Inflammatory macrophage (primary cell): Measurements from ENCODE around the gene S100PBP.

Experiments
- DNase-seq, 2 donors: peaks; one replicate each; pipeline ENCODE4 v3.0.0-alpha.2; 2020 to 2022

Gene S100PBP

GRCh38 chr1:32830092-32830852, 12.8 kb downstream of the S100PBP start:
- DNase-seq: no peak

- DNase-seq: no peak
These were observed 14.4 kb downstream of the S100PBP start for GRCh38 chr1:32831878-32832277.

GRCh38 chr1:32848354-32849063, 31.1 kb downstream of the S100PBP start:
- DNase-seq: no peak

- DNase-seq: no peak
These were observed 38.6 kb downstream of the S100PBP start for GRCh38 chr1:32855861-32856617.

GRCh38 chr1:32858136-32858535, 40.7 kb downstream of the S100PBP start:
- no peak for DNase-seq

- DNase-seq: no peak
These were observed 41.3 kb downstream of the S100PBP start for GRCh38 chr1:32858791-32859190.

GRCh38 chr1:32859915-32860314, 42.5 kb downstream of the S100PBP start:
- DNase-seq: no peak

- no peak for DNase-seq
These were observed 43.1 kb downstream of the S100PBP start for GRCh38 chr1:32860566-32860965.

GRCh38 chr1:32861904-32862695, 44.6 kb downstream of the S100PBP start:
- DNase-seq: peak; percentile 26 to 61

- DNase-seq: peak in 1 of 2 donors; percentile 52
These were observed 45.9 kb downstream of the S100PBP start for GRCh38 chr1:32863218-32863880.

- no peak for DNase-seq
These were observed 46.4 kb downstream of the S100PBP start for GRCh38 chr1:32863881-32864245.

GRCh38 chr1:32864375-32865019, 47.0 kb downstream of the S100PBP start:
- DNase-seq: no peak

- no peak for DNase-seq
These were observed 48.4 kb downstream of the S100PBP start for GRCh38 chr1:32865639-32866405.

- DNase-seq: no peak
These were observed 49.7 kb downstream of the S100PBP start for GRCh38 chr1:32867151-32867550.

- DNase-seq: no peak
These were observed 50.2 kb downstream of the S100PBP start for GRCh38 chr1:32867671-32868070.

- no peak for DNase-seq
These were observed 50.6 kb downstream of the S100PBP start for GRCh38 chr1:32868085-32868484.

GRCh38 chr1:32868806-32869455, 51.5 kb downstream of the S100PBP start:
- DNase-seq: no peak

GRCh38 chr1:32869923-32870614, 52.6 kb downstream of the S100PBP start:
- no peak for DNase-seq

GRCh38 chr1:32870615-32871363, 53.3 kb downstream of the S100PBP start, which contains the start of gene FNDC5:
TSS of gene FNDC5 (minus strand) at chr1:32870912.
- DNase-seq: no peak
